Activated naive CD4-positive, alpha-beta T cell treated with anti-CD3 and anti-CD28 coated beads, Interleukin-2, amount 10 ng/mL, durations not matched to agents 7 days and 5 days (primary cell): Measurements from ENCODE around the gene USP6.
A peak's percentile ranks its signal among the peaks of the same experiment; 100 is the strongest.

ENCODE experiments used
- CTCF ChIA-PET: fragments of 350-600 bp; sonication (Branson Sonifier 250); formaldehyde crosslinking; loops from one replicate; lab custom pipeline; 2021; ENCODE audit warnings: antibody characterized with exemption; lab: Charles Lee
- DNase-seq: peaks from one replicate; pipeline ENCODE4 v3.0.0-alpha.2; 2020
- H3K27ac Mint-ChIP-seq: one replicate; pipeline ENCODE4 v1.8.0; 2021; ENCODE audit warnings: mild to moderate bottlenecking, moderate library complexity, mixed read lengths
- H3K27me3 Mint-ChIP-seq: one replicate; pipeline ENCODE4 v1.8.0; 2021; ENCODE audit warnings: mild to moderate bottlenecking, mixed read lengths
- H3K36me3 Mint-ChIP-seq: one replicate; pipeline ENCODE4 v1.8.0; 2021; ENCODE audit warnings: mixed read lengths
- H3K4me1 Mint-ChIP-seq: one replicate; pipeline ENCODE4 v1.8.0; 2021; ENCODE audit warnings: mixed read lengths
- H3K4me3 Mint-ChIP-seq: one replicate; pipeline ENCODE4 v1.8.0; 2021; ENCODE audit warnings: mild to moderate bottlenecking, moderate library complexity, mixed read lengths
- H3K9me3 Mint-ChIP-seq: one replicate; pipeline ENCODE4 v1.8.0; 2021; ENCODE audit warnings: mixed read lengths

USP6 gene

GRCh38 chr17:5182597-5183409 lies 67.0 kb downstream of the USP6 start:
- H3K4me1 Mint-ChIP-seq: no peaks in the 10 kb centered on the region
- CTCF ChIA-PET: interaction anchor here (0.9 kb wide), 1 partner anchor 12 kb away, joined by 3 read pairs; no protein-coding TSS in a partner anchor
- no peak for DNase-seq
- H3K9me3 Mint-ChIP-seq: peaks cover 79% of the 10 kb centered on the region
- no peak overlapping the region for H3K4me3 Mint-ChIP-seq
- peak overlapping the region; percentile 45 for H3K27ac Mint-ChIP-seq
- peaks cover 69% of the 10 kb centered on the region for H3K36me3 Mint-ChIP-seq
- H3K27me3 Mint-ChIP-seq: no peaks in the 10 kb centered on the region

DNA sequence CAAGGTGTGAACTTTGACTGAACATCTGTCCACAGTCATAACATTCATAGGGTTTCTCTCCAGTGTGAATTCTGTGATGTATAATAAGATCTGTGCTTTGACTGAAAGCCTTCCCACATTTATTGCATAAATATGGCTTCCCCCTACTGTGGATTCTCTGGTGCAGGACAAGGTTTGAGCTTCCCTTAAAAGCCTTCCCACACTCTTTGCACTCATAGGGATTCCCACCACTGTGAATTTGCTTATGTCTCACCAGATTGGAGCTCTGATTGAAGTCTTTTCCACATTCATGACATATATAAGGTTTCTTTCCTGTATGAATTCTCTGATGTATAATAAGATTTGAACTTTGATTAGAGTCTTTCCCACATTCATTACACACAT lies 67.6 kb downstream of the USP6 start:
- Mint-ChIP-seq H3K36me3 (peaks cover 73% of the 10 kb centered on the region), H3K4me1 (peaks cover 2% of the 10 kb centered on the region), H3K4me3 (no peak overlapping the region), H3K27ac (no peak overlapping the region), H3K27me3 (no peaks in the 10 kb centered on the region), H3K9me3 (peaks cover 79% of the 10 kb centered on the region)
- DNase-seq: no peak
- CTCF ChIA-PET: interaction anchor here (0.9 kb wide), 1 partner anchor 11 kb away, joined by 3 read pairs; no protein-coding TSS in a partner anchor

GRCh38 chr17:5184288-5184687 lies 68.5 kb downstream of the USP6 start:
- H3K4me3 Mint-ChIP-seq: no peak overlapping the region
- DNase-seq: no peak
- no peak overlapping the region for H3K27ac Mint-ChIP-seq
- H3K36me3 Mint-ChIP-seq: peaks cover 69% of the 10 kb centered on the region
- peaks cover 72% of the 10 kb centered on the region for H3K9me3 Mint-ChIP-seq
- CTCF ChIA-PET: no interaction called here
- H3K4me1 Mint-ChIP-seq: peaks cover 2% of the 10 kb centered on the region
- no peaks in the 10 kb centered on the region for H3K27me3 Mint-ChIP-seq

DNA sequence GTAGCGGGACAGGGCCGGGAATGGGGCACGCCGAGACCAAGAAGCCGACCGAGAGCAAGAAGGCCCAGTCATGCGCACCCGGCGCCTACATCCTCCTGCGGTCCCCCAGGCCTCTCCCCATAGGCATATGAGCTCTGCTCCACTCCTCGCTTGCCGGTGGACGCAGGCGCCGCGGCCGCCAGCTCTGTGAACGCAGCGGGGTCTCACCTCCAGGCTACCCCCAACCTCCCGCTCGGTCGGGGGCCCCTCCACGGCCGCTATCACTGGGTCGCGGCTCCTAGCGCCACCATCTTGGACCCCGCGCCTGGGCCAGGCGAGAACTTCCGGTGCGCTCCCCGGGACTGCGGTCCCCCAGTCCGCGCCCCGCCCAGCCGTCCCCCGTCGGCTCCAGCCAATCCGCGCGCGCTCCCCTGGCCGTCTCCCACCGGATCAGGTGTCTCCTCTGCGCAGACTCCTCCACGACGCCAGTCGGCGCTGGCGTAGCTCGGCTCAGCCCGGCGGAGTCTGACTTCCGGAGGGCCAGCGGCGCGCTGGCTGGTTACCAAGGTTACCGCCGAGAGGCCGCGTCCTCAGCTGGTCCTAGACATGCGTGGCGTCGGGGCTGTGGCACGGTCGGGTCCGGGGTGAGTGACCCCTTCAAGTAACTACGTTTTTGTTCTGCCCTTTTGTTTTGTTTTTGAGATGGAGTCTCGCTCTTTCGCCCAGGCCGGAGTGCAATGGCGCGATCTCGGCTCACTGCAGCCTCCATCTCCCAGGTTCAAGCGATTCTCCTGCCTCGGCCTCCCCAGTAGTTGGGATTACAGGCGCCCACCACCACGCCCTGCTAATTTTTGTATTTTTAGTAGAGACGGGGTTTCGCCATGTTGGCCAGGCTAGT lies 75.9 kb downstream of the USP6 start, which contains the start of gene ZNF594:
Gene ZNF594 (minus strand): TSS at position 328 of the 877 bp plus-strand sequence. CDS start 7,612 bp downstream, outside the sequence.
- peaks cover 35% of the 10 kb centered on the region for H3K4me1 Mint-ChIP-seq
- peaks cover 21% of the 10 kb centered on the region for H3K9me3 Mint-ChIP-seq
- peak within 1 kb of the TSS; percentile 91 for H3K27ac Mint-ChIP-seq
- CTCF ChIA-PET: interaction anchor here (1.1 to 2.5 kb wide), 3 partner anchors 10 to 46 kb away, joined by 3 to 8 read pairs (median 6); no protein-coding TSS in a partner anchor
- DNase-seq: peak; percentile 98
- H3K36me3 Mint-ChIP-seq: peaks cover 37% of the 10 kb centered on the region
- H3K4me3 Mint-ChIP-seq: peak within 1 kb of the TSS; percentile 93
- H3K27me3 Mint-ChIP-seq: no peaks in the 10 kb centered on the region

GRCh38 chr17:5194346-5194745 lies 78.5 kb downstream of the USP6 start:
- no peaks in the 10 kb centered on the region for H3K27me3 Mint-ChIP-seq
- peaks cover 11% of the 10 kb centered on the region for H3K9me3 Mint-ChIP-seq
- no peak overlapping the region for H3K4me3 Mint-ChIP-seq
- H3K4me1 Mint-ChIP-seq: peaks cover 44% of the 10 kb centered on the region
- peaks cover 20% of the 10 kb centered on the region for H3K36me3 Mint-ChIP-seq
- CTCF ChIA-PET: interaction anchor here (0.7 to 2.5 kb wide), 3 partner anchors 11 to 162 kb away, joined by 3 to 12 read pairs (median 4); no protein-coding TSS in a partner anchor
- no peak for DNase-seq
- no peak overlapping the region for H3K27ac Mint-ChIP-seq

GRCh38 chr17:5198472-5198871 lies 82.6 kb downstream of the USP6 start:
- Mint-ChIP-seq H3K36me3 (no peaks in the 10 kb centered on the region), H3K4me3 (no peak overlapping the region), H3K27ac (no peak overlapping the region), H3K27me3 (no peaks in the 10 kb centered on the region), H3K4me1 (peaks cover 12% of the 10 kb centered on the region), H3K9me3 (no peaks in the 10 kb centered on the region)
- no peak for DNase-seq
- CTCF ChIA-PET: interaction anchor here (0.7 to 1.1 kb wide), 2 partner anchors 32 to 39 kb away, joined by 3 to 6 read pairs; no protein-coding TSS in a partner anchor

- DNase-seq: no peak
- Mint-ChIP-seq H3K27ac (no peak overlapping the region), H3K36me3 (no peaks in the 10 kb centered on the region), H3K27me3 (no peaks in the 10 kb centered on the region), H3K4me1 (peaks cover 12% of the 10 kb centered on the region), H3K4me3 (no peak overlapping the region), H3K9me3 (no peaks in the 10 kb centered on the region)
- CTCF ChIA-PET: interaction anchor here (1.8 kb wide), 1 partner anchor 8 kb away, joined by 8 read pairs; the partner anchor contains the start of gene ZNF594
Measured at GRCh38 chr17:5200360-5200759, 84.5 kb downstream of the USP6 start.

DNA sequence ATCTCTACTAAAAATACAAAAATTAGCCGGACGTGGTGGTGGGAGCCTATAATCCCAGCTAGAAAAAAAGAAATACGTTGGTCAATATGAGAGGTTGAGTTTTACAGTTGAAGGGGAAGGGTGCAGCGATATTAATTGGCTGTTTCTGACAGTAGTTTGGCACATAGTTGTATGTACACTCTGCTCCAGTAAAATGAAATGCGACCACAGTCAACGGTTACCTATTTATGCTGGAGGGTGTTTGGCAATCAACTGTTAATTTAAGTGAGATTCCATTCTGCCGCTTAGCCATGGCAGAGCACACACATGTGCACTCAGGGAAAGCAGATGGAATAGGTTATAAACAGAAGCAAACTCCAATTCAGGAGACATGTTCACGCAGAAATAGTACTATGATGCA lies 85.2 kb downstream of the USP6 start:
- Mint-ChIP-seq H3K4me1 (peaks cover 12% of the 10 kb centered on the region), H3K4me3 (no peak overlapping the region), H3K36me3 (no peaks in the 10 kb centered on the region), H3K27me3 (no peaks in the 10 kb centered on the region), H3K9me3 (no peaks in the 10 kb centered on the region), H3K27ac (no peak overlapping the region)
- DNase-seq: no peak
- CTCF ChIA-PET: interaction anchor here (1.8 kb wide), 1 partner anchor 9 kb away, joined by 8 read pairs; the partner anchor contains the start of gene ZNF594

DNA sequence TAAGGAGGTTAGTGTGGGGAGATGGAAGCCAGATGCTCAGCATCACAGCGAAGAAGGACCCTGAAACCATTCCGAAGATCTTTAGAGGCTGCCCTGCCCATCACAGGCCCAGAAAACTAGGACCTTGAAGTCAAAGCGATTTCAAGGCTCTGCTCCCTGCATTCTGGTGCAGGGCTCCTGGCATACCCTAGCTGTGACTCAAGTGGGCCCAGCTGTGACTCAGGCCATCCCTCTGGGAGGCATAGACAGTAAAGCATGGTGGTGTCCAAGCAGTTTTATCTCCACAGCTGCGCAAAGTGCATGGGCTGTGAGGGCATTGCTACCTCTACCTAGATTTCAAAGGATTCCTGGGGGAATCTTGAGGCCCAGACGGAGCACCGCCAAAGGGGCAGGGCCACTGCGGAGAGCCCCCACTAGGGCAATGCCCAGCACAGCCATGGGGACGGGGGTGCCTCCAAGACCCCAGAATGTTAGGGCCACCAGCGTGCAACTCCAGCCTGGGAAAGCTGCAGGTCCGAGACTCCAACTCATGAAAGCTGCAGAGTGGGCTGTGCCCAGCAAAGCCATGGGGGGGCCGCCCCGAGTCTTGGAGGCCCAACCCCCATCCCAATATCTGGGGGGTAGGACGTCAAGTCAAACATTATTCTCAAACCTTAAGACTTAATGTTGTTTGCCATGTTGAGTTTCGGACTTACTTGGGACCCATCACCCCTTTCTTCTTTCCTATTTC lies 87.5 kb downstream of the USP6 start:
- no peak for DNase-seq
- no peaks in the 10 kb centered on the region for H3K27me3 Mint-ChIP-seq
- no peaks in the 10 kb centered on the region for H3K36me3 Mint-ChIP-seq
- CTCF ChIA-PET: no interaction called here
- H3K4me3 Mint-ChIP-seq: no peak overlapping the region
- H3K9me3 Mint-ChIP-seq: no peaks in the 10 kb centered on the region
- H3K4me1 Mint-ChIP-seq: peaks cover 3% of the 10 kb centered on the region
- H3K27ac Mint-ChIP-seq: no peak overlapping the region

GRCh38 chr17:5203908-5204294 lies 88.1 kb downstream of the USP6 start:
- H3K9me3 Mint-ChIP-seq: no peaks in the 10 kb centered on the region
- DNase-seq: no peak
- no peak overlapping the region for H3K27ac Mint-ChIP-seq
- H3K36me3 Mint-ChIP-seq: no peaks in the 10 kb centered on the region
- CTCF ChIA-PET: no interaction called here
- no peaks in the 10 kb centered on the region for H3K4me1 Mint-ChIP-seq
- no peak overlapping the region for H3K4me3 Mint-ChIP-seq
- H3K27me3 Mint-ChIP-seq: no peaks in the 10 kb centered on the region

- no peak overlapping the region for H3K27ac Mint-ChIP-seq
- DNase-seq: no peak
- H3K4me3 Mint-ChIP-seq: no peak overlapping the region
- H3K4me1 Mint-ChIP-seq: no peaks in the 10 kb centered on the region
- no peaks in the 10 kb centered on the region for H3K36me3 Mint-ChIP-seq
- CTCF ChIA-PET: no interaction called here
- no peaks in the 10 kb centered on the region for H3K27me3 Mint-ChIP-seq
- no peaks in the 10 kb centered on the region for H3K9me3 Mint-ChIP-seq
Measured at GRCh38 chr17:5209396-5209795, 93.6 kb downstream of the USP6 start.

GRCh38 chr17:5210091-5210490 lies 94.3 kb downstream of the USP6 start:
- Mint-ChIP-seq H3K27me3 (no peaks in the 10 kb centered on the region), H3K27ac (no peak overlapping the region), H3K4me1 (no peaks in the 10 kb centered on the region), H3K9me3 (no peaks in the 10 kb centered on the region), H3K36me3 (no peaks in the 10 kb centered on the region), H3K4me3 (no peak overlapping the region)
- DNase-seq: no peak
- CTCF ChIA-PET: no interaction called here

DNA sequence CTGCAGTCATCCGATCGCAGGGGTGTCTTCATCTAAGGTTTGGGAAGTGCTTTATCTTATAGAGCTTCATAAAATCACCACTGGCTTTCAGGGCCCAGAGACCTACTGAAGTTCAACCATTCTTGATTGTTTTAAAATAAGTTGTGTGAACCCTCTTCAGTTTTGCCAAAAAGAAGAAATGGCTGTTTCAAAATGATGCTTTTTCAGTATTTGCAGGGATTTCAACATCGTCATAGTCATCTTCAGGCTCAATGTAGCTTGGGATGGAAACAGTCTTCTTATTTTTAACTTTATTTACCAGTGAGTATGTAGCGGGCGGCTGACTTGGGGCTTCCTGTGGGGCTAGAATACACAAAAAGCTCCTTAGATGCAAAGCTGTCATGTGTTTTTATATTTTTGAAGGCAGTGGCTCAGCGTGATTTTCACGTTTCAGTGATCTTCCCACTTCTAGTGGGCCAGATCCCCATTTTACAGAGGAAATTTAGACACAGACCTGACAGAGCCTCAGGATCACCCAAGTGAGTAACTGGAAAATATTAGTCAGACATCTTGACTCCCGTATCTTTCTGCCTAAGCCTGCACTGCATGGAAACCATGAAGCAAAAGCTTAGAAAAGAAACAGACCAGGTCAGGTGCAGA lies 94.9 kb downstream of the USP6 start:
- DNase-seq: no peak
- H3K27ac Mint-ChIP-seq: no peak overlapping the region
- no peaks in the 10 kb centered on the region for H3K36me3 Mint-ChIP-seq
- H3K4me3 Mint-ChIP-seq: no peak overlapping the region
- H3K9me3 Mint-ChIP-seq: no peaks in the 10 kb centered on the region
- H3K27me3 Mint-ChIP-seq: no peaks in the 10 kb centered on the region
- H3K4me1 Mint-ChIP-seq: no peaks in the 10 kb centered on the region
- CTCF ChIA-PET: interaction anchor here (0.5 to 0.6 kb wide), 2 partner anchors 80 to 163 kb away, joined by 3 read pairs; no protein-coding TSS in a partner anchor
